Epithelial cell of proximal tubule (primary cell): ENCODE data around the gene CDH4. TPM values are rescaled to one million over a fixed set of nuclear protein-coding genes. Genes with fewer than 3 reads are reported as not detected.

ENCODE experiments used
- DNase-seq: peaks from one replicate; pipeline ENCODE4 v3.0.0-alpha.2; 2011; ENCODE audit warnings: low read depth
- H3K4me3 ChIP-seq: 2 replicates; pipeline ENCODE4 v1.5.1; 2011; ENCODE audit warnings: low read depth, mild to moderate bottlenecking, low read length
- total RNA-seq: library from RNA; depleted of rRNA; stranded (reverse); fragments of >200 nt; gene quantifications from 2 replicates; pipeline ENCODE4 v1.2.3, GENCODE V29; 2015
- TF ChIP-seq, protein P1 (sequence below): conservative IDR thresholded peaks from 2 replicates; pipeline ENCODE4 v1.5.1; 2012; ENCODE audit warnings: low read depth, mild to moderate bottlenecking, low read length

Gene CDH4
- total RNA-seq, 1 donor from 2014 or later = 17.1 TPM

DNA sequence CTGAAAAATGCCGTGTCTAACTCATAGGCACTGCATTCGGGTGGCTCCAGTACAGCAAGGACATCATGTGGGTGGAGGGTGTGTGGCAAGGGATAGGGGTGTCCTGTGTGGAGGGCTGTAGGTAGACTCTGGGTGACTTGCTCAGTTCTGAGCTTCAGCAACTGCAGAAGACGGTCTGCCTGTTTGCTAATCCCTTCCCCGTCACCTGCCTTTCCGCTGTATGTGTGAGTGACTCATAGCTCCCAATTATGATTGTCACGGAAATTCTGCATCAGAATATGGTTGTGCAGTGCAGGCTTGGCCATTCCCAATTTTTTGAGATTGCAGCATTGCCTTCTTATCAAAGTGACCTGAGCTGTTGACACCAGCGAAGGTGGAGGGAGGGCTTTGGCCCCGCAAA, 174.3 kb downstream of the CDH4 start:
- TF ChIP-seq, protein P1, sequence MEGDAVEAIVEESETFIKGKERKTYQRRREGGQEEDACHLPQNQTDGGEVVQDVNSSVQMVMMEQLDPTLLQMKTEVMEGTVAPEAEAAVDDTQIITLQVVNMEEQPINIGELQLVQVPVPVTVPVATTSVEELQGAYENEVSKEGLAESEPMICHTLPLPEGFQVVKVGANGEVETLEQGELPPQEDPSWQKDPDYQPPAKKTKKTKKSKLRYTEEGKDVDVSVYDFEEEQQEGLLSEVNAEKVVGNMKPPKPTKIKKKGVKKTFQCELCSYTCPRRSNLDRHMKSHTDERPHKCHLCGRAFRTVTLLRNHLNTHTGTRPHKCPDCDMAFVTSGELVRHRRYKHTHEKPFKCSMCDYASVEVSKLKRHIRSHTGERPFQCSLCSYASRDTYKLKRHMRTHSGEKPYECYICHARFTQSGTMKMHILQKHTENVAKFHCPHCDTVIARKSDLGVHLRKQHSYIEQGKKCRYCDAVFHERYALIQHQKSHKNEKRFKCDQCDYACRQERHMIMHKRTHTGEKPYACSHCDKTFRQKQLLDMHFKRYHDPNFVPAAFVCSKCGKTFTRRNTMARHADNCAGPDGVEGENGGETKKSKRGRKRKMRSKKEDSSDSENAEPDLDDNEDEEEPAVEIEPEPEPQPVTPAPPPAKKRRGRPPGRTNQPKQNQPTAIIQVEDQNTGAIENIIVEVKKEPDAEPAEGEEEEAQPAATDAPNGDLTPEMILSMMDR = no peak
- no peak overlapping the region for H3K4me3 ChIP-seq
- no peak for DNase-seq

DNA sequence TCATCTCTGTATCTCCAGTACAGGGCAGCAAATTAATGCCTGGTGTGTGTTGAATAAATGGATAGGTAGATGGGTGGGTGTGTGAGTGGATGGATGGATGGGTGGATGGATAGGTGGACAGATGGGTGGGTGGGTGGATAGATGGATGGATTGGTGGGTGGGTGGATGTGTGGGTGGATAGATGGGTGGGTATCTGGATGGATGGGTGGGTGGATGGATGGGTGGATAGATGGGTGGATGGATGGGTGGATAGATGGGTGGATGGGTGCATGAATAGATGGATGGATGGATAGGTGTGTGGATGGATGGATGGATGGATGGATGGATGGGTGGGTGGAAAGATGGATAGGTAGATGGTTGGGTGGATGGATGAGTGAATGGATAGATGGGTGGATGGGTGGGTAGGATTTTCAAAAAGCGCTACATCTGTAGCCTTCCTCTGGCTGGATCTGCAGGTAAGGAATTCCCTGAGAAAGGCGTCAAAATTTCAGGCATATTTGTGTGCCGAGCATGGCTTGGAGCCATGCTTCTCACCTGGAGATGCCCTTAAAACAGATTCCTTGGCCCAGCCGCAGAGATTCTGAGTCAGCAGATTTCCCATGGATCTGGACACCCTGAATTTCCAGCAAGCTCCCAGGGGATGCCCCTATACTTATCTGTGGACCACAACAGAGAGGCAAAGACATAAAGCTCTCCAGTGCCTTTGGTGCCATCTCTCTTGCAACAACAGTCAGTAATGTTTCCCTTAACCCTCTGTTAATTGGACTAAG, 177.6 kb downstream of the CDH4 start:
- TF ChIP-seq, protein P1 = no peak
- H3K4me3 ChIP-seq = no peak overlapping the region
- no peak for DNase-seq

DNA sequence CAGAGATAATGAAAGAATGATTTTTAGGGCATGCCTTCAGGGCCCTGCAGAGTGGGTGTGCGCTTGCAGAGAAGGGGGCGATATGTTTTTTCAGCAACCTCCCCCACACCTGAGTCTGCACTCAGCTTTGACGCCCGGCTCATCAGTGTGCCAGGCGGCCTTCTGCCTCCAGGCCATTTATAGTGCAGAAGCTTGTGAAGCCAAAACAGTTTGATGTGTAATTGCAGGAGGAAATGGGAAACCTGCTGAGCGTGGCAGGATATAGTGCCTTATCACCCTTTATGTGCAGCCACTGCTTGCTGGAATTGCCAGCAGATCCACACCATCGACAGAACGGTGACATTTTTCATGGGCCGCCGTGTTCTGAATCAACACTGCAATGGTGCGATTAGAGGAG, 178.2 kb downstream of the CDH4 start:
- TF ChIP-seq, protein P1 = no peak
- no peak overlapping the region for H3K4me3 ChIP-seq
- DNase-seq = no peak

DNA sequence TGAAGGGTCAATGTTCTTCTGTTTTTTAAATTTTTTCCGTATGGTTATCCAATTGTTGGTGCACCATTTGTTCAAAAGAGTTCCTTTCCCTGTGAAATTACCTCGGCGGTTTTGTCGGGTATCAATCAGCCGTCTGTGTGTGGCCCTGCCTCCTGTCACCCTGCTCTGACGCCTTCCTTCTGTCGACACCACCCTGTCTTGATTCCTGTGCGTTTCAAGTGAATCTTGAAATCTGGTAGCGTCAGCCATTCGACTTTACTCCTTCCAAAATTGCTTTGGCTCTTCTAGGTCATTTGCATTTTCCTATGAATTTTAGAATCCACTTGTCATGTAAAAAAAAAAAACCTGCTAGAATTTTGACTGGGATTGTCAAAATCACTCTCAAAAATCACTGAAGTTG, 181.1 kb downstream of the CDH4 start:
- H3K4me3 ChIP-seq = no peak overlapping the region
- TF ChIP-seq, protein P1 = no peak
- DNase-seq = no peak

DNA sequence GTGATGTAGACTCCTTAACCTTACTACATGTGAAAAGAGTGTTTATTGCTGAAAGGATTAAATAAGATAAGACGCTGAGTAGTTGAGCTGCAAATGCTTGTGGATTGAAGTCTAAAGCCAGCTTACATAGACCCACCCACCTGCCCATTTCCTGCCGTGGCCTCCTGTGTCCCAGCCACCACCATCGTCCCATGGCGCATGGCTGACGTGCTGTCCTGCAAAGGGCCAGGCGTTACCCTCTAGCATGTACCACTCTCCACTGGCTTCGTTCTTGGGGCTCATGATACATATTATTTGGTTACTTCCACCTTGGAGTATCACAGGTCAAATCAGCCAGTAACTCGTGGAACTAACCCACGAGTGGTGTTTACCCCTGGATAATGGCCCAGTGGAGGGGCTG, 181.8 kb downstream of the CDH4 start:
- no peak for DNase-seq
- TF ChIP-seq, protein P1 = no peak
- no peak overlapping the region for H3K4me3 ChIP-seq

DNA sequence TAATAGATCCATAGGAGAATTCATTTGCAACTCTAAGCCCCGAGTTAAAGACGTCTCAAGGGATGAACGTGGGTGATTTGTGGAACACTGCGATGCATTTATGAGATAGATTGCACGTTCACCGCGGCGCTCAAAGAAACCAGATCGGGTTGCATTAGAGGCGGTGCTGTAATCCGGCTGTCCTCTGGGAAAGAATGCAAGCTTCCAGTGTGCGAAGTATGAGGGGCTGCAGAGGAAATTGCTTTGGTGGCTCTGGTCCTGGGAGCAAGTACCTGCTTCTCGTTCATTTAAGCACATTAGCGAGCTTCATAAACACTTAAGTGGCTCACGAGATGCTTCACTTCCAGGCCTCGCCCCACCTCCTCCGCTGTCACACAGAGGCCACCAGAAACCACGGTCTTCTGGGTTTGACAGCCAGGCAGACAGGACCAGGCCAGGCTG, 182.3 kb downstream of the CDH4 start:
- H3K4me3 ChIP-seq = no peak overlapping the region
- TF ChIP-seq, protein P1 = no peak
- DNase-seq = no peak
